ENCODE results near the gene EFTUD2. TPM values are rescaled to one million over a fixed set of nuclear protein-coding genes. Genes with fewer than 3 reads are reported as not detected.

EFTUD2 gene
- total and polyA plus RNA-seq, 2 of the 8 experiments (the other 6 are each of a cell fraction or from before 2014, with no cell fraction given), result 118 to 195 TPM

- TF ChIP-seq CHD7 (IDR thresholded peaks at IDR 0.05; ENCODE audit: insufficient replicate concordance, low read length) (no peak), GABPA (IDR thresholded peaks at IDR 0.05; ENCODE audit: borderline replicate concordance, insufficient read depth, low read length) (no peak), PHF8 (conservative IDR thresholded peaks at IDR 0.05; ENCODE audit: low read depth, low read length) (no peak)
Observed at GRCh38 chr17:44915862-44916780, 16.9 kb upstream of the EFTUD2 start (continued).
